Measurements from ENCODE around the gene ITIH4. TPM values are rescaled to one million over a fixed set of nuclear protein-coding genes. Genes with fewer than 3 reads are reported as not detected.

Gene ITIH4
- total and polyA plus RNA-seq, 2 donors (not counting 1 experiment from before 2014, with no cell fraction given), result 21.5 to 38.5 TPM

- no peak for ATAC-seq (ENCODE audit: low read depth)
- CTCF ChIA-PET, result no interaction called here
- H3K4me1 ChIP-seq (ENCODE audit: control insufficient read depth in 2 of 2, insufficient read depth in 2 of 2, low read length in 2 of 2), result peaks cover 0 to 3% of the 10 kb centered on the region in 2 donors
- no peak overlapping the region for H3K9ac ChIP-seq (ENCODE audit: low read length)
- 98% methylated on average over 10 of the region's 10 CpGs for WGBS (ENCODE audit: insufficient coverage)
- DNase-seq, result no peak
- peaks cover 33% of the 10 kb centered on the region for H3K79me2 ChIP-seq (ENCODE audit: control insufficient read depth, insufficient read depth, low read length)
- H3K4me3 ChIP-seq (ENCODE audit: control extremely low read depth in 1 of 5, extremely low read depth in 1 of 5, insufficient read depth in 1 of 5, low read depth in 2 of 5, low read length in 4 of 5), result no peak overlapping the region
- Mint-ChIP-seq H3K9me3 (ENCODE audit: insufficient read depth) (no peaks in the 10 kb centered on the region), H3K4me1 (peaks cover 11% of the 10 kb centered on the region), H3K27me3 (no peaks in the 10 kb centered on the region), H3K27ac (no peak overlapping the region), H3K4me3 (no peak overlapping the region)
- no peak overlapping the region for H3K27ac ChIP-seq (ENCODE audit: low read length in 2 of 2)
- peaks cover 0 to 10% (median 0%) of the 10 kb centered on the region in 3 donors for H3K9me3 ChIP-seq (ENCODE audit: control extremely low read depth in 1 of 3, control insufficient read depth in 2 of 3, insufficient read depth in 1 of 3, low read length in 2 of 3)
- POLR2A ChIA-PET, result no interaction called here
- no peaks in the 10 kb centered on the region for H3K27me3 ChIP-seq (replicated peaks in 1 of 4; ENCODE audit: control extremely low read depth in 1 of 4, control insufficient read depth in 3 of 4, insufficient read depth in 4 of 4, low read length in 3 of 4)
- no peak overlapping the region for H3K4me2 ChIP-seq (replicated peaks; ENCODE audit: low read depth, low read length, poor library complexity, severe bottlenecking)
- intact Hi-C loops (cut with micrococcal nuclease), result no loop called here
- H4K20me1 ChIP-seq (ENCODE audit: control insufficient read depth, insufficient read depth, low read length, poor library complexity, severe bottlenecking), result peaks cover 19% of the 10 kb centered on the region
- no peak overlapping the region for H2AFZ ChIP-seq (ENCODE audit: insufficient read depth, low read depth, low read length, poor library complexity, severe bottlenecking)
- H3K36me3 ChIP-seq (replicated peaks in 1 of 2; ENCODE audit: control extremely low read depth in 1 of 2, control insufficient read depth in 1 of 2, extremely low read depth in 1 of 2, insufficient read depth in 2 of 2, low read length in 1 of 2), result no peaks in the 10 kb centered on the region
- TF ChIP-seq CTCF (IDR thresholded peaks at IDR 0.05) (no peak), EZH2 (IDR thresholded peaks at IDR 0.05; ENCODE audit: borderline replicate concordance, insufficient read depth, low read depth, low read length, poor library complexity, severe bottlenecking) (no peak)
Measured at GRCh38 chr3:52870471-52870870, 40.0 kb upstream of the ITIH4 start.

GRCh38 chr3:52866427-52866826, 36.0 kb upstream of the ITIH4 start:
- TF ChIP-seq EZH2 (IDR thresholded peaks at IDR 0.05; ENCODE audit: borderline replicate concordance, insufficient read depth, low read depth, low read length, poor library complexity, severe bottlenecking), result no peak
- no peak for TF ChIP-seq CTCF (IDR thresholded peaks at IDR 0.05)
- DNase-seq (no peak), ATAC-seq (ENCODE audit: low read depth) (no peak)
- intact Hi-C loops (cut with micrococcal nuclease), result no loop called here
- Mint-ChIP-seq H3K4me1 (no peaks in the 10 kb centered on the region), H3K4me3 (no peak overlapping the region), H3K27me3 (no peaks in the 10 kb centered on the region), H3K9me3 (ENCODE audit: insufficient read depth) (peaks cover 5% of the 10 kb centered on the region), H3K27ac (no peak overlapping the region)
- Histone ChIP-seq H3K9ac (ENCODE audit: low read length) (no peak overlapping the region), H3K4me3 (ENCODE audit: control extremely low read depth in 1 of 5, extremely low read depth in 1 of 5, insufficient read depth in 1 of 5, low read depth in 2 of 5, low read length in 4 of 5) (no peak overlapping the region), H3K4me1 (ENCODE audit: control insufficient read depth in 2 of 2, insufficient read depth in 2 of 2, low read length in 2 of 2) (no peaks in the 10 kb centered on the region), H2AFZ (ENCODE audit: insufficient read depth, low read depth, low read length, poor library complexity, severe bottlenecking) (no peak overlapping the region), H3K79me2 (ENCODE audit: control insufficient read depth, insufficient read depth, low read length) (peaks cover 14% of the 10 kb centered on the region), H4K20me1 (ENCODE audit: control insufficient read depth, insufficient read depth, low read length, poor library complexity, severe bottlenecking) (peaks cover 10% of the 10 kb centered on the region), H3K4me2 (replicated peaks; ENCODE audit: low read depth, low read length, poor library complexity, severe bottlenecking) (no peak overlapping the region), H3K27ac (ENCODE audit: low read length in 2 of 2) (no peak overlapping the region), H3K27me3 (replicated peaks in 1 of 4; ENCODE audit: control extremely low read depth in 1 of 4, control insufficient read depth in 3 of 4, insufficient read depth in 4 of 4, low read length in 3 of 4) (no peaks in the 10 kb centered on the region), H3K36me3 (replicated peaks in 1 of 2; ENCODE audit: control extremely low read depth in 1 of 2, control insufficient read depth in 1 of 2, extremely low read depth in 1 of 2, insufficient read depth in 2 of 2, low read length in 1 of 2) (no peaks in the 10 kb centered on the region), H3K9me3 (ENCODE audit: control extremely low read depth in 1 of 3, control insufficient read depth in 2 of 3, insufficient read depth in 1 of 3, low read length in 2 of 3) (peaks cover 0 to 24% (median 3%) of the 10 kb centered on the region in 3 donors)
- ChIA-PET POLR2A (no interaction called here), CTCF (no interaction called here)
- WGBS (ENCODE audit: insufficient coverage), result 98% methylated on average over 12 of the region's 12 CpGs

All from B cell (primary cell).